HuH-7 (cell line): ENCODE measurements around the gene MGAT4C.
"Not testable (repeated sequence)": the region's sequence is repeated elsewhere in the genome, so short reads cannot be mapped to it uniquely, and the experiment has no call there.

Experiments
- DNase-seq: peaks from one replicate; pipeline ENCODE4 v3.0.0; 2011; ENCODE audit warnings: low spot score

Gene MGAT4C

DNA sequence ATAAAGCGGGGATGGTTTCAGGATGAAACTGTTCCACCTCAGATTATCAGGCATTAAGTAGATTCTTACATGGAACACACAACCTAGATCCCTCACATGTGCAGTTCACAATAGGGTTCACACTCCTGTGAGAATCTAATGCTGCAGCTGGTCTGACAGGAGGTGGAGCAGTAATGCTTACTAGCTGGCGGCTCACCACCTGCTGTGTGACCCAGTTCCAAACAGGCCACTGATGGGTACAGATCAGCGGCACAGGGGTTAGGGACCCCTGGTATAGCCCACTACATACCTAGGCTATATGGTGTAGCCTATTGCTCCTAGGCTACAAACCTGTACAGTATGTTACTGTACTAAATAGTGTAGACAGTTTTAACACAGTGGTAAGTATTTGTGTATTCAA lies 129.3 kb downstream of the MGAT4C start:
- DNase-seq: not testable (repeated sequence)

- DNase-seq: no peak
These were observed 133.2 kb downstream of the MGAT4C start for GRCh38 chr12:86122846-86123468.

GRCh38 chr12:86118161-86118560 lies 138.0 kb downstream of the MGAT4C start:
- DNase-seq: no peak

DNA sequence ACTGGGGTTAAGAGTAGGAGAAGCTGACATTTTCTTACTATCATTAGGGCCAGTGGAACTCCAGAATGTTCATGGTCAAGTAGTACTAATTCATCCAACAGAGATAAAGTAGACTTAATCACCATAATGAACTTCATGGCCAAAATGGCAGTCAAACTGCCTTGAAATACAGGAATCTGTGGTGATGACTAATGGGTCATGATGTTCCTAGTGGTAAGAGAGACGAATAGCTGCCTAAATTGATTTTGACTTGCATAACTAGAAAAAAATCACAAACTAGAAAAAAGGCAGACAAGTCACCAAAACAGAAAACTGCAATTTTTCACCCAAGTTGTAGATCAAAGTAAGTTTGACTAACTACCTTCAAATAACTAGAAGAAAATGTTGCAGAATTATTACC lies 138.5 kb downstream of the MGAT4C start:
- no peak for DNase-seq

GRCh38 chr12:86104087-86104486 lies 152.1 kb downstream of the MGAT4C start:
- no peak for DNase-seq

GRCh38 chr12:86097161-86097560 lies 159.0 kb downstream of the MGAT4C start:
- DNase-seq: no peak

GRCh38 chr12:86091681-86092080 lies 164.5 kb downstream of the MGAT4C start:
- no peak for DNase-seq

DNA sequence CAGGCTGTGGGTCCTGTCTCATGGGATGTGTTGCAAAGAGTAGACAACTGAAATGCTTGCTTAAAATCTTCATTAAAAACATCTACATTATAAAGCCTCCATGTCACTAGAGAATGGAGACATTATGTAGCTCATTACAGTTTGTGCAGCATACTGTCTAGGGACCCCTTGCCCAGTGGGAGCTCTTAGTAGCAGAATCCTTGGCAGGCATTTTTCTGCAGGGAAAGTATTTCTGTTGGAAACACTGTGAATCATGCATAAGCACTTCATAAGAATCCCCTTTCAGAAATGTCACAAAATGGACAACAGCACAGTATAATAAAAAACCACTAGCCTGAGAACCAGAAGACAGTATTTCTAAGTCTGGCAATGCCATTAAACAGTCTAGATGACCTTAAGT lies 174.3 kb downstream of the MGAT4C start:
- no peak for DNase-seq

DNA sequence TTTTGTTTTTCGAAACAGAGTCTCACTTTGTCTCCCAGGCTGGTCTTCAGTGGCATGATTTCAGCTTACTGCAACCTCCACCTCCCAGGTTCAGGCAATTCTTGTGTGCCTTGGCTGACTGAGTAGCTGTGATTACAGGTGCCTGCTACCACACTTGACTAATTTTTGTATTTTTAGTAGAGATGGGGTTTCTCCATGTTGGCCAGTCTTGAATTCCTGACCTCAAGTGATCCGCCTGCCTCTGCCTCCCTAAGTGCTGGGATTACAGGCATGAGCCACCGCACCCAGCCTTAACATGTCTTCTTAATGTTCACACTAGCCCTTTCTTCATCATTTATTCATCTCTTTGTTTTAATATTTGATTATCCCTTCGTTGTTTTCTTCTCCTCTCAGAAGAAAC lies 197.1 kb downstream of the MGAT4C start:
- DNase-seq: not testable (repeated sequence)

DNA sequence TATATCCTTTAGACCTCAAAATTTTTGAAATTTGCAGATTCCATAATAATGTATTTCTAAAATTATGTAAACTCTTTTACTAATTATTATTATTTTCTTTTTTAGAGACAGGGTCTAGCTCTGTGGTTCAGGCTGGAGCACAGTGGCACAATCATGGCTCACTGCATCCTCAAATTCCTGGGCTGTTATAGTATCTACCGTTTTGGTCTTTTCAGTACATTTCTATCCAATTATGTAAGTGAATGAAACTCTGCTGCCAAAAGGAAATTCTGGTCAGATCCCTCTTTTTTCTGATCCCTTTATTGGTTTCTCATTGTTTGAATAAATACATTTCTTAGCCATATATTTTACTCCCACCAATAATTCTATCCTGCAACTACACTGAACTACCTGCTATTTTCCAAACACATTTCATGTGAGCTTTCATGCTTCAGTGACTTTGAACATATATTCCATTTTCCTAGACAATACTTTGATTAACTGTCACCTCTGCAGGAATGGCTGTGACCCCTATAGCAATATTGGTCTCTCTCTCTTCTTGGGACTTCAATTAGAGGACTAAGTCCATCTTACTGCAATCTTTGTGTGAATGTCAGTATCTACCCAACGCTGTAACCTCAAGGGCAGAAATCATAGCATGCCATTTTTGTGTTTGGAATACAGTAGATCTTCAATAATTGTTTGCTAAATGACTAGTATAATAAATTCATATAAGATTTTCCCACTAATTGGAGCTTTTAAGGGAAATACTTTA lies 198.9 kb downstream of the MGAT4C start:
- DNase-seq: no peak

DNA sequence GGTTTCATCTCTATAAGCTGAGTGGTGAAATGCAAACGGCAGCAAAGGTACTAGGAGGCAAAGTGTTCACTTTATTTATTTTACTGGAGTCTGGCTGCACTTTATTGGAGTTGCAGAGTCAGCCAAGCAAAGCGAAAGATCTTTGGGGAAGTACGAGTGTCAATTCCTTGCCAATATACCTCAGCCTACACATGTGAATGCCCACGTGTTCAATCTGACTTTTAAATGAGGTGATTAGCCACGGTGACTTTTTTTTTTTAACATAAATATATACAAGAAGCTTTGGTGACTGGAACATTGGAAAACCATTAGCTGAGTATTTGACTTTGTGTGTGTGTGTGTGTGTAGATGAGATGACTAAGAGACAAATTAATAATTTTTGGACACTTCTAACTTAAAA lies 203.3 kb downstream of the MGAT4C start:
- no peak for DNase-seq

DNA sequence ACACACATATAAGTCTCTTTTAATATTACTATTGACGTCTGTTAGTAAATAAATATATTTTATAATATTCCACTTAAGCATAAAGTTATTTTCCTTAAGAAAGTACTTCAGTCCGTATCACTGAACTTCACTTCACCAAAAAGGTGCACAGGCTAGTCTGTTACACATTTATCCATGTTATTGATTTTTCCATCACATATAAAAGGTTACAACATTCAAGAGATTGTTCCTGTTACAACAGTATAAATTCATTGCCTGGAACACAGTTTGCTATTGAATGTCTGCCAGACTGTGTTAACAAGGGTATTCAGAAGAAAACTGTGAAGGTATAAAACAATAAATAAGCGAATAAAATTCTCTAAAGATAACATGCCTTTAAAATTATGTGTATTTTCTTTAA lies 206.2 kb downstream of the MGAT4C start:
- DNase-seq: no peak

DNA sequence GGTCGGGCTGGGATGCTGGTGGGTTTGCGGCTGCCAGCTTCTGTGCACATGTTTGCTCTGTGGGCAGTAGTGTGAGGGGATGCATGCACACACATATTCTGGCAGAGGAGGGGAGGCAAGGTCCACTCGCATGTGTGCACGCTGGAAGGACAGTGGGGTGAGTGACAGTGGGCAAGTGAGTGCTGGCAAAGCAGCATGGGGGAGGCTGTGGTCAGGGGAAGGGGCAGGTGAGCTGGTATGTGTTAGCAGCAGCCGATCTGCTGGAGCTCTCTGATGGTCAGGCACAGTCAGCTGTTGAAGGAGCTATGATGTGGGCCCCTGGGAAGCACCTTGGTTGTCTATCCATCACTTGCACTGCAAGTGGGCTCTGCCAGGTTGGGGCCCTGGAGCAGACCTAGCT lies 211.8 kb downstream of the MGAT4C start:
- DNase-seq: no peak

DNA sequence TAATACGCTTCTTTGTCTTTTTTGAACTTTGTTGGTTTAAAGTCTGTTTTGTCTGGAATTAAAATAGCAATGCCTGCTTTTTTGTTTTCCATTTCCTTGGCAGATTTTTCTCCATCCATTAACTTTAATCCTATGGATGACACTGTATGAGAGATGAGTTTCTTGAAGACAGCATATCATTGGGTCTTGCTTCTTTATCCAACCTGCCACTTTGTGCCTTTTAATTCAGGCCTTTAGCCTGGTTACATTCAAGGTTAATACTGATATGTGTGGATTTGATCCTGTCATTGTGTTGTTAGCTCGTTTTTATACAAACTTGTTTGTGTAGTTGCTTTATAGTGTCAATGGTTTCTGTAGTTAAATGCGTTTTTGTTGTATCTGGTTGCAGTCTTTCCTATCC lies 214.1 kb downstream of the MGAT4C start:
- DNase-seq: no peak

DNA sequence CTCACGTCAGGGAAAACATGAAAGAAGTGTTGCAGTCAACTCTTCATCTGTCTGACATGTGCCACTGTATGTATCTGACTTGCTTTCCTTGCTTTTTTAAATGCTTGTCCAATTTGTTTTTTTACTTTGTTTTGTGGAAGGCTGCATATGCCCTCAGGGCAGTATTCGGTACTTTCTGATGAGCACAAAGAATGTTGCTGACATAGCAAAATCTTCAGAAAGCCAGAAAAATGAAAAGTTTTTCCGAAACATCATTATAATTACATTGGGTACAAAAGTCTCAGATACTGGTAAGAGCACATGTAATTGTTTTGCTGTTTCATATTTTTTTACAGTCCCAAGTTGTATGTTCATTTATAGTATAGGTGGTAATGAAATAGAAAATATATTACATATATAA lies 237.8 kb downstream of the MGAT4C start:
- no peak for DNase-seq

- DNase-seq: no peak
These were observed 241.2 kb downstream of the MGAT4C start for GRCh38 chr12:86015026-86015425.

GRCh38 chr12:86006727-86007126 lies 249.5 kb downstream of the MGAT4C start:
- no peak for DNase-seq

DNA sequence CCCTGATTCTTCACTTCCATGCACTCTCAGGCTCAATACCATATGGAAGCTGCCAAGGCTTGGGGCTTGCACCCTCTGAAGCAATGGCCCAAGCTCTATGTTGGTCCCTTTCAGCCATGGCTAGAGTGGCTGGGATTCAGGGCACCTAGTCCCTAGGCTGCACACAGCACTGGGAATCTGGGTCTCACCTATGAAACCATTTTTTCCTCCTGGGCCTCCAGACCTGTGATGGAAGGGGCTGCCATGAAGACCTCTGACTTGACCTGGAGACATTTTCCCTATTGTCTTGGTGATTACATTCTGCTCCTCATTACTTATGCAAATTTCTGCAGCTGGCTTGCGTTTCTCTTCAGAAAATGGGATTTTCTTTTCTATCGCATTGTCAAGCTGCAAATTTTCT lies 258.1 kb downstream of the MGAT4C start:
- no peak for DNase-seq

DNA sequence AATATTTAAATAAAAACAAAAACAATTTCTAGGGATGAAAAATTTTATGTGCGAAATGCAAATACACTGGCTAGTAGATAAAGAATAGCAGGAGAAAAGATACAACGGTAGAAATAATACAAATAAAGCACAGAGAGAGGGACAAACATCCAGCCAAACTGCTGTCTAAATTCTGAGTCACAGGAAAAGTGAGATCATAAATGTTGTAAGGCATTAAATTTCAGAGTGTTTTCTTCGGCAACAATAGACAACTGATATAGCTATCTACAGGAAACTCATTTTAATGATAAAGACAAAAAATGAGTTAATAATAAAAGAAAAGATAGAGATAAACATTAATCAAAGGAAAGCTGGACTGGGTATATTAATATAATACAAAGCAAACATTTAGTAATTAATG lies 259.9 kb downstream of the MGAT4C start:
- DNase-seq: no peak

DNA sequence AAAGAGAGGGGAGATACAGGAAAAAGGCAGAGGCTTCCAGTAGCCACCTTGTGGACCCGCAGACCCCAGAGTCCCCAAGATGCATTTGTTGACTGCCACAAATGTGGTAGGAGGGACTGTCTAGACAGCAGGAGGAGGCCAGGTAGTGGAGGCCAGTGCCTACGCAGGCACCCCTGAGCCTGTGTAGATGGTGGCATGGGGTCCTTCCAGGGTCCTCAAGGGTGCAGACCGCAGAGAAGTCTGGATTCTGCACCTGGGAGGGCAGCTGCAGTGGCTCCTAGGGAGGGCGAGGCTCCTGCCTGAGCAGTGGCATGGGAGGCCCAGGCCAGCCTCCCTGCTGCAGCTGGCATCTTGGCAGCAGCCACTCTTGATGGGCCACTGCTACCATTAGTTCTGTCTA lies 262.4 kb downstream of the MGAT4C start:
- DNase-seq: no peak

DNA sequence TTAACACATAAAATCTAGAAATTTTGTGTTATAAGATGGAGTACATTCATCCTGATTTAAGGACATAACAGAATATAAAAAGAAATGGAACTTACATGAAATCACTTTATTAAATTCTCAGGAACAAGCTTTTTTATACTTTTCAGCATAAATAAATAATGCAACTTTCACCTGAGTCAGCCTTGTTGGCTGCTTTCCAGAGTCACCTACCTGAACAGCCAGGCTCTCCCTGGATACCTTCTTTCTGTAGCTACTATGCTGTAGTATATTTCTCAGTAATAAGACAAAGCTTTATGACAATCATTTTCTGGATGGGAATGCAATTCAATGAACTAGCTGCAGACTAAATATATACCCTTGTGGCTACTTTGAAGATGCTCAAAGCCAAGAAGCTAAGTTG lies 270.2 kb downstream of the MGAT4C start:
- no peak for DNase-seq

DNA sequence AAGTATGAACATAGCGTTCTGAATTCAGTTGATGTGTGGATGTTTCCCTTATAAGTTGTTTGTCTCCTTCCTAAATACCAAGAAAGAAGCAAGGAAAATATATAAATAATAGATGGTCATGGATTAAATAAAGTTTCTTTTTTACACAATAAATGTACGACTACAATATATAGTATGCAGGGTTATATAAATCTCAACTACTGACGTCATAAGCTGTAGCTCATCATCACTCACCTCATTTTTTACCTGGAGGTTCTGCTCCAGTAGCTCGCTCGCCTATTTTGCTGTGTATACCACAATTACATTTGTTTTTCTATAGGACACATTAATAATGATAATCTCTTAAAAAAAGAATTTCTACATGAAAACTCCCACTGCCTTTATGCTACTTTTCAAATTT lies 272.6 kb downstream of the MGAT4C start:
- no peak for DNase-seq

DNA sequence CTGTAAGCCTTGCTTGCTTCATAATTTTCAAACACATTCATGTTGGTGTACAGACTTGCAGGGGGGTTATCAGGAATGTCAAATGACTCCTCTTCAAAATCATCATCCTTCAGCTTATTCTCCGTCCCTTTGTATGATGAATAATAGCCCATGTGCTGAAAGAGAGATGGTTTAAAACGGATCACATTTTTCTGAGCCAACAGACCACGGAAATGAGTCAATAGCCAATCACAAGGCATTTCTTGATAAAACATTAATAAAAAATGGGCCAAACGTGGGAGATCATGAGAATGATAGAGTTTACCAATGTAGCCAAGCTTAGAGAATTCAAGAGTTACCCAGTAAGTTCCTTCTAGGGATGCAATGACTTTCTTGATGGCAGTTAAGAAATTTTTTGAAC lies 276.6 kb downstream of the MGAT4C start:
- no peak for DNase-seq

DNA sequence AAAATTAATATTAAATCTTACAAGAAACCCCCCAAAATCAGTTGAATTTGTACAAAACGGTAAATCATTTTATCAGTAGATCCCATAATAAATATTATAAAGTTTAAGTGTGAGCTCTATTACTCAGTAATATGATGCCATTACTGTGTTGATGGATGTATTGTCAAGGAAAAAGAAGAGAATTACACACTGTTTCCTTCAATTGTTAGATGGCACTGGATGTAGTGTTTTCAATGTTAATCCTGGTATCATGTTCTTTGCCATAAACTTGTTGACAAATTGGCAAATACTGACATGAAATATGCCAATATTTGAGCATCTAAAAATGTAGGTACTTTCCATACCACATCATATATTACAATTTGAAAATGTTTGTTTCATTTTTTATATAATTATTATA lies 280.5 kb downstream of the MGAT4C start:
- no peak for DNase-seq
